ENCODE results near the gene FBRSL1. TPM values are rescaled to one million over a fixed set of nuclear protein-coding genes. Genes with fewer than 3 reads are reported as not detected.

The FBRSL1 gene
- total and polyA plus RNA-seq, 4 donors, result 2.5 to 35.5 (median 5.6) TPM

- peak; percentile 52 for DNase-seq (ENCODE audit: low spot score)
- no peak for TF ChIP-seq HNF4G (IDR thresholded peaks at IDR 0.05)
- no peak for TF ChIP-seq TAF1 (conservative IDR thresholded peaks at IDR 0.05)
- no peak for TF ChIP-seq CTCF (IDR thresholded peaks at IDR 0.05; ENCODE audit: low read depth, low read length, missing input control)
- no peak for TF ChIP-seq GABPA (IDR thresholded peaks at IDR 0.05 in 1 of 2, conservative IDR thresholded peaks at IDR 0.05 in 1 of 2)
- no peak for TF ChIP-seq NR2F2 (IDR thresholded peaks at IDR 0.05)
- H3K27me3 ChIP-seq (ENCODE audit: control insufficient read depth in 4 of 4, insufficient read depth in 4 of 4, low read length in 3 of 4), result no peaks in the 10 kb centered on the region
- no peak overlapping the region for H3K27ac ChIP-seq (ENCODE audit: low read depth in 1 of 2, low read length in 2 of 2)
- no peaks in the 10 kb centered on the region for H3K36me3 ChIP-seq (ENCODE audit: control insufficient read depth in 4 of 4, insufficient read depth in 3 of 4, low read depth in 1 of 4, low read length in 3 of 4)
- no peak overlapping the region for H3K9ac ChIP-seq (ENCODE audit: low read depth in 1 of 2, low read length in 2 of 2)
- WGBS, result 2% methylated on average over 98 of the region's 98 CpGs
- H3K4me3 ChIP-seq (ENCODE audit: low read depth in 1 of 3, low read length in 3 of 3), result peak overlapping the region in 2 of 3 donors; percentile 69 to 70
- H3K9me3 ChIP-seq (ENCODE audit: control insufficient read depth in 4 of 4, low read length in 3 of 4), result no peaks in the 10 kb centered on the region
- H3K4me1 ChIP-seq (ENCODE audit: control insufficient read depth in 4 of 4, insufficient read depth in 4 of 4, low read length in 3 of 4), result peaks cover 10 to 18% (median 14%) of the 10 kb centered on the region in 4 donors
These were observed 69.9 kb downstream of the FBRSL1 start for GRCh38 chr12:132559652-132560363.

GRCh38 chr12:132560364-132560613, 70.3 kb downstream of the FBRSL1 start:
- peak overlapping the region in 2 of 3 donors; percentile 69 to 70 for H3K4me3 ChIP-seq (ENCODE audit: low read depth in 1 of 3, low read length in 3 of 3)
- no peak overlapping the region for H3K27ac ChIP-seq (ENCODE audit: low read depth in 1 of 2, low read length in 2 of 2)
- no peaks in the 10 kb centered on the region for H3K36me3 ChIP-seq (ENCODE audit: control insufficient read depth in 4 of 4, insufficient read depth in 3 of 4, low read depth in 1 of 4, low read length in 3 of 4)
- no peaks in the 10 kb centered on the region for H3K27me3 ChIP-seq (ENCODE audit: control insufficient read depth in 4 of 4, insufficient read depth in 4 of 4, low read length in 3 of 4)
- no peaks in the 10 kb centered on the region for H3K9me3 ChIP-seq (ENCODE audit: control insufficient read depth in 4 of 4, low read length in 3 of 4)
- no peak for TF ChIP-seq ATF3 (IDR thresholded peaks at IDR 0.05)
- TF ChIP-seq GABPA (IDR thresholded peaks at IDR 0.05 in 1 of 2, conservative IDR thresholded peaks at IDR 0.05 in 1 of 2), result no peak
- no peak for TF ChIP-seq CTCF (IDR thresholded peaks at IDR 0.05; ENCODE audit: low read depth, low read length, missing input control)
- no peak for DNase-seq (ENCODE audit: low spot score)
- WGBS, result 1% methylated on average over 36 of the region's 36 CpGs
- no peak overlapping the region for H3K9ac ChIP-seq (ENCODE audit: low read depth in 1 of 2, low read length in 2 of 2)
- peaks cover 10 to 18% (median 14%) of the 10 kb centered on the region in 4 donors for H3K4me1 ChIP-seq (ENCODE audit: control insufficient read depth in 4 of 4, insufficient read depth in 4 of 4, low read length in 3 of 4)

GRCh38 chr12:132560614-132561426, 70.9 kb downstream of the FBRSL1 start:
- Histone ChIP-seq H3K9me3 (ENCODE audit: control insufficient read depth in 4 of 4, low read length in 3 of 4) (no peaks in the 10 kb centered on the region), H3K4me1 (ENCODE audit: control insufficient read depth in 4 of 4, insufficient read depth in 4 of 4, low read length in 3 of 4) (peaks cover 10 to 18% (median 14%) of the 10 kb centered on the region in 4 donors), H3K9ac (ENCODE audit: low read depth in 1 of 2, low read length in 2 of 2) (no peak overlapping the region), H3K27me3 (ENCODE audit: control insufficient read depth in 4 of 4, insufficient read depth in 4 of 4, low read length in 3 of 4) (no peaks in the 10 kb centered on the region), H3K36me3 (ENCODE audit: control insufficient read depth in 4 of 4, insufficient read depth in 3 of 4, low read depth in 1 of 4, low read length in 3 of 4) (no peaks in the 10 kb centered on the region), H3K4me3 (ENCODE audit: low read depth in 1 of 3, low read length in 3 of 3) (peak overlapping the region in 2 of 3 donors; percentile 11 to 69), H3K27ac (ENCODE audit: low read depth in 1 of 2, low read length in 2 of 2) (no peak overlapping the region)
- TF ChIP-seq RAD21 (IDR thresholded peaks at IDR 0.05), result peak in 1 of 2 donors; percentile 61
- peak; percentile 37 for TF ChIP-seq CTCF (IDR thresholded peaks at IDR 0.05; ENCODE audit: low read depth, low read length, missing input control)
- TF ChIP-seq NR2F2 (IDR thresholded peaks at IDR 0.05), result no peak
- DNase-seq (ENCODE audit: low spot score), result peak; percentile 76
- 21% methylated on average over 49 of the region's 49 CpGs for WGBS

Other genes with a start within 250 kb of the FBRSL1 start
- gene GALNT9, start 160.6 kb upstream of the FBRSL1 start, total RNA-seq, result under 1 TPM; 0.09 to 0.25 TPM
- under 1 TPM in 1 of 2 donors, not detected in 1; 0.05 TPM for gene GALNT9, start 160.6 kb upstream of the FBRSL1 start, polyA plus RNA-seq
- 1 to 10 TPM in 1 of 2 donors, not detected in 1; 2.6 TPM for gene LRCOL1, start 120.4 kb downstream of the FBRSL1 start, total RNA-seq
- gene LRCOL1, start 120.4 kb downstream of the FBRSL1 start, polyA plus RNA-seq, result 10 to 100 TPM in 1 of 2 donors, 1 to 10 TPM in 1; 5.9 to 40.7 TPM
- not detected for gene P2RX2, start 128.6 kb downstream of the FBRSL1 start, total RNA-seq
- gene P2RX2, start 128.6 kb downstream of the FBRSL1 start, polyA plus RNA-seq, result not detected
- 10 to 100 TPM; 31.0 to 39.2 TPM for gene POLE, start 197.2 kb downstream of the FBRSL1 start, total RNA-seq
- gene POLE, start 197.2 kb downstream of the FBRSL1 start, polyA plus RNA-seq, result 1 to 10 TPM; 7.6 to 8.4 TPM
- 100 to 1,000 TPM in 1 of 2 donors, 10 to 100 TPM in 1; 43.8 to 117 TPM for gene PXMP2, start 197.4 kb downstream of the FBRSL1 start, total RNA-seq
- gene PXMP2, start 197.4 kb downstream of the FBRSL1 start, polyA plus RNA-seq, result 100 to 1,000 TPM; 153 to 259 TPM
- 10 to 100 TPM; 19.0 to 34.0 TPM for gene PGAM5, start 220.7 kb downstream of the FBRSL1 start, total RNA-seq
- gene PGAM5, start 220.7 kb downstream of the FBRSL1 start, polyA plus RNA-seq, result 10 to 100 TPM in 1 of 2 donors, 1 to 10 TPM in 1; 6.3 to 25.4 TPM

All from liver (tissue), 9 donors.